ENCODE results near the gene ZBED4. TPM values are rescaled to one million over a fixed set of nuclear protein-coding genes. Genes with fewer than 3 reads are reported as not detected.
"Not testable (repeated sequence)": the region's sequence is repeated elsewhere in the genome, so short reads cannot be mapped to it uniquely, and the experiment has no call there.

The ZBED4 gene
- total RNA-seq, 2 donors from 2014 or later = 16.2 to 19.9 TPM

- no peak for DNase-seq
- Histone ChIP-seq H3K36me3 (peaks cover 6% of the 10 kb centered on the region), H3K9me3 (no peaks in the 10 kb centered on the region), H3K27me3 (no peaks in the 10 kb centered on the region), H3K27ac (no peak overlapping the region), H3K4me3 (no peak overlapping the region), H3K4me1 (no peaks in the 10 kb centered on the region), H3K9ac (ENCODE audit: low read depth in 2 of 2, low read length in 2 of 2) (no peak overlapping the region)
- no peak for TF ChIP-seq CTCF (IDR thresholded peaks at IDR 0.05)
- intact Hi-C loops (cut with DNase I) = no loop called here
These were observed 36.3 kb upstream of the ZBED4 start for GRCh38 chr22:49817359-49817758.

- Histone ChIP-seq H3K27ac (no peak overlapping the region), H3K9me3 (no peaks in the 10 kb centered on the region), H3K27me3 (no peaks in the 10 kb centered on the region), H3K4me1 (peaks cover 12% of the 10 kb centered on the region), H3K9ac (ENCODE audit: low read depth in 2 of 2, low read length in 2 of 2) (no peak overlapping the region), H3K36me3 (peaks cover 14% of the 10 kb centered on the region), H3K4me3 (no peak overlapping the region)
- DNase-seq = no peak
- intact Hi-C loops (cut with DNase I) = no loop called here
- no peak for TF ChIP-seq CTCF (IDR thresholded peaks at IDR 0.05)
These were observed 32.7 kb upstream of the ZBED4 start for GRCh38 chr22:49820984-49821383.

- DNase-seq; H3K9me3 ChIP-seq; intact Hi-C loops (cut with DNase I); H3K9ac ChIP-seq (ENCODE audit: low read depth in 2 of 2, low read length in 2 of 2); H3K4me3 ChIP-seq; H3K27me3 ChIP-seq; H3K27ac ChIP-seq: not testable (repeated sequence)
- Histone ChIP-seq H3K4me1 (peaks cover 12% of the 10 kb centered on the region), H3K36me3 (peaks cover 14% of the 10 kb centered on the region)
These were observed 31.9 kb upstream of the ZBED4 start for GRCh38 chr22:49821741-49822140.

GRCh38 chr22:49823289-49824045, 30.2 kb upstream of the ZBED4 start:
- Histone ChIP-seq H3K9me3 (no peaks in the 10 kb centered on the region), H3K9ac (ENCODE audit: low read depth in 2 of 2, low read length in 2 of 2) (no peak overlapping the region), H3K4me3 (no peak overlapping the region), H3K4me1 (peaks cover 12% of the 10 kb centered on the region), H3K27me3 (no peaks in the 10 kb centered on the region), H3K27ac (no peak overlapping the region), H3K36me3 (peaks cover 14% of the 10 kb centered on the region)
- TF ChIP-seq CTCF (IDR thresholded peaks at IDR 0.05) = no peak
- intact Hi-C loops (cut with DNase I) = no loop called here
- DNase-seq = no peak

- Histone ChIP-seq H3K4me1 (peaks cover 12% of the 10 kb centered on the region), H3K27ac (no peak overlapping the region), H3K27me3 (no peaks in the 10 kb centered on the region), H3K36me3 (peaks cover 14% of the 10 kb centered on the region), H3K9ac (ENCODE audit: low read depth in 2 of 2, low read length in 2 of 2) (peak overlapping the region in 1 of 2 donors; percentile 12), H3K9me3 (no peaks in the 10 kb centered on the region), H3K4me3 (no peak overlapping the region)
- no peak for DNase-seq
- intact Hi-C loops (cut with DNase I) = no loop called here
- TF ChIP-seq CTCF (IDR thresholded peaks at IDR 0.05) = no peak
These were observed 29.3 kb upstream of the ZBED4 start for GRCh38 chr22:49824185-49824925.

- no peak overlapping the region for H3K27ac ChIP-seq
- peaks cover 14% of the 10 kb centered on the region for H3K36me3 ChIP-seq
- intact Hi-C loops (cut with DNase I) = no loop called here
- TF ChIP-seq CTCF (IDR thresholded peaks at IDR 0.05) = no peak
- H3K4me1 ChIP-seq = peaks cover 12% of the 10 kb centered on the region
- H3K27me3 ChIP-seq = no peaks in the 10 kb centered on the region
- no peak for DNase-seq
- H3K9ac ChIP-seq (ENCODE audit: low read depth in 2 of 2, low read length in 2 of 2) = peak overlapping the region; percentile 12 to 85
- H3K9me3 ChIP-seq = no peaks in the 10 kb centered on the region
- H3K4me3 ChIP-seq = no peak overlapping the region
These were observed 28.7 kb upstream of the ZBED4 start for GRCh38 chr22:49824936-49825335.
